T-helper 2 cell treated with Interferon-gamma antibody and Interleukin-4, amounts not matched to agents 5 μg/mL and 100 μg/mL, for 36 hours (primary cell): Measurements from ENCODE around the gene NUP153.
A peak's percentile ranks its signal among the peaks of the same experiment; 100 is the strongest.

Experiments
- DNase-seq: peaks from one replicate; pipeline ENCODE4 v3.0.0; 2021; ENCODE audit warnings: low spot score
- H3K27ac Mint-ChIP-seq: one replicate; pipeline ENCODE4 v1.8.0; 2021; ENCODE audit warnings: mild to moderate bottlenecking, mixed read lengths
- H3K27me3 Mint-ChIP-seq: one replicate; pipeline ENCODE4 v1.8.0; 2021; ENCODE audit warnings: low read depth, mixed read lengths
- H3K36me3 Mint-ChIP-seq: one replicate; pipeline ENCODE4 v1.8.0; 2021; ENCODE audit warnings: low read depth, mixed read lengths
- H3K4me1 Mint-ChIP-seq: one replicate; pipeline ENCODE4 v1.8.0; 2021; ENCODE audit warnings: low read depth, mixed read lengths
- H3K4me3 Mint-ChIP-seq: one replicate; pipeline ENCODE4 v1.8.0; 2022; ENCODE audit warnings: mild to moderate bottlenecking, moderate library complexity, mixed read lengths
- H3K9me3 Mint-ChIP-seq: one replicate; pipeline ENCODE4 v1.8.0; 2021; ENCODE audit warnings: mixed read lengths

NUP153 gene

GRCh38 chr6:17703256-17703694 lies 3.5 kb downstream of the NUP153 start:
- Mint-ChIP-seq H3K27me3 (no peaks in the 10 kb centered on the region), H3K4me3 (peak overlapping the region; percentile 86), H3K9me3 (no peaks in the 10 kb centered on the region), H3K4me1 (peaks cover 37% of the 10 kb centered on the region), H3K27ac (peak overlapping the region; percentile 91), H3K36me3 (peaks cover 30% of the 10 kb centered on the region)
- DNase-seq: no peak

- peak overlapping the region; percentile 58 for H3K27ac Mint-ChIP-seq
- H3K36me3 Mint-ChIP-seq: peaks cover 31% of the 10 kb centered on the region
- no peaks in the 10 kb centered on the region for H3K9me3 Mint-ChIP-seq
- DNase-seq: no peak
- peak overlapping the region; percentile 21 for H3K4me3 Mint-ChIP-seq
- H3K27me3 Mint-ChIP-seq: no peaks in the 10 kb centered on the region
- peaks cover 35% of the 10 kb centered on the region for H3K4me1 Mint-ChIP-seq
Observed at GRCh38 chr6:17700421-17701416, 6.0 kb downstream of the NUP153 start.

DNA sequence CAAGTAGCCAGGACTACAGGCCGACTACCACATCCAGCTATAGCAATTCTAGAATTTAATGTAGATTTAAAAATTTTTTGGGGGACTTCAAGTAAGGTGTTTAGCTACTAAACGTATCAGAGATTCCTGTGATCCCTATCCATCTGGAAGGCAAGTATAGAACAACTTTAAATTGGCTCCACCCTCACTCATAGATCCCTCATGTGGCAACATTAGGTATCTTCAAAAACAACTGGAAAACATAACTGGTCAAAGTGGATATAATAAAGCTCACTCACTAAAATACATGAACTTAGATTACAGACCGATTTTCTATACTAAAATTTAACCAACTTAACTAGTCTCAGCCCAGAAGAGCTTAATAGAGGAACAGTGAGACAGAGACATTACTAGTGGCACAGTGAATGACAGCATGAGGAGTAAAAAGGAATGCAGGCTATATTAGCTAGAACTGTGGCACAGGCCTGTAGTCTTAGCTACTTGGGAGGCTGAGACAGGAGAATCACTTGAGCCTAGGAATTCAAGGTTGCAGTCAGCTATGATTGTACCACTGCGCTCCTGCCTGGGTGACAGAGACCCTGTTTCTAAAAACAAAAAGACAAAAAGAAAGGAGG lies 14.7 kb downstream of the NUP153 start:
- Mint-ChIP-seq H3K27me3 (no peaks in the 10 kb centered on the region), H3K27ac (peak overlapping the region; percentile 70), H3K36me3 (peaks cover 26% of the 10 kb centered on the region), H3K4me1 (peaks cover 29% of the 10 kb centered on the region), H3K4me3 (no peak overlapping the region), H3K9me3 (no peaks in the 10 kb centered on the region)
- no peak for DNase-seq

- Mint-ChIP-seq H3K27ac (no peak overlapping the region), H3K4me3 (no peak overlapping the region), H3K9me3 (no peaks in the 10 kb centered on the region), H3K36me3 (peaks cover 38% of the 10 kb centered on the region), H3K4me1 (peaks cover 24% of the 10 kb centered on the region), H3K27me3 (no peaks in the 10 kb centered on the region)
- no peak for DNase-seq
Observed at GRCh38 chr6:17688481-17688880, 18.2 kb downstream of the NUP153 start.

- Mint-ChIP-seq H3K4me1 (peaks cover 17% of the 10 kb centered on the region), H3K27me3 (no peaks in the 10 kb centered on the region), H3K36me3 (peaks cover 45% of the 10 kb centered on the region), H3K4me3 (no peak overlapping the region), H3K9me3 (no peaks in the 10 kb centered on the region), H3K27ac (peak overlapping the region; percentile 32)
- no peak for DNase-seq
Observed at GRCh38 chr6:17687136-17687535, 19.6 kb downstream of the NUP153 start.

GRCh38 chr6:17684134-17684533 lies 22.6 kb downstream of the NUP153 start:
- H3K36me3 Mint-ChIP-seq: peaks cover 58% of the 10 kb centered on the region
- H3K4me3 Mint-ChIP-seq: no peak overlapping the region
- no peaks in the 10 kb centered on the region for H3K9me3 Mint-ChIP-seq
- H3K27me3 Mint-ChIP-seq: no peaks in the 10 kb centered on the region
- no peak overlapping the region for H3K27ac Mint-ChIP-seq
- peaks cover 23% of the 10 kb centered on the region for H3K4me1 Mint-ChIP-seq
- no peak for DNase-seq

DNA sequence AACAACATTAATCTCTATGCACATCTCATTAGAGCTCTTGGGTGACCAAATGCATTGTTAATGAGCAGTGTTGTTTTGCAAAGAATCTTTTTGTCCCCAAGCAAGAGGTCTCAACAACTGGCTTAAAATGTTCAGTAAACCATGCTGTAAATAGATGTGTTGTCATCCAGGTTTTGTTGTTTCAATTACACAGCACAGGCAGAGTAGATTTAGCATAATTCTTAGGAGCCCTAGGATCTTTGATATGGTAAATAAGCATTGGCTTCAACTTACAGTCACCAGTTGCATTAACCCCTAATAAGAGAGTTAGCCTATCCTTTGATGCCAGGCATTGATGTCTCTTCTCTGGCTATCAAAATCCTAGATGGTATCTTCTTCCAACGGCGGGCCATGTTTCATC lies 23.3 kb downstream of the NUP153 start:
- Mint-ChIP-seq H3K27ac (no peak overlapping the region), H3K27me3 (no peaks in the 10 kb centered on the region), H3K9me3 (no peaks in the 10 kb centered on the region), H3K36me3 (peaks cover 56% of the 10 kb centered on the region), H3K4me1 (peaks cover 30% of the 10 kb centered on the region), H3K4me3 (no peak overlapping the region)
- no peak for DNase-seq

- Mint-ChIP-seq H3K4me3 (no peak overlapping the region), H3K27ac (no peak overlapping the region), H3K27me3 (no peaks in the 10 kb centered on the region), H3K9me3 (no peaks in the 10 kb centered on the region), H3K4me1 (peaks cover 34% of the 10 kb centered on the region), H3K36me3 (peaks cover 45% of the 10 kb centered on the region)
- DNase-seq: no peak
Observed at GRCh38 chr6:17679726-17680125, 27.0 kb downstream of the NUP153 start.

GRCh38 chr6:17677602-17678001 lies 29.1 kb downstream of the NUP153 start:
- H3K27ac Mint-ChIP-seq: no peak overlapping the region
- peaks cover 42% of the 10 kb centered on the region for H3K36me3 Mint-ChIP-seq
- peaks cover 43% of the 10 kb centered on the region for H3K4me1 Mint-ChIP-seq

DNA sequence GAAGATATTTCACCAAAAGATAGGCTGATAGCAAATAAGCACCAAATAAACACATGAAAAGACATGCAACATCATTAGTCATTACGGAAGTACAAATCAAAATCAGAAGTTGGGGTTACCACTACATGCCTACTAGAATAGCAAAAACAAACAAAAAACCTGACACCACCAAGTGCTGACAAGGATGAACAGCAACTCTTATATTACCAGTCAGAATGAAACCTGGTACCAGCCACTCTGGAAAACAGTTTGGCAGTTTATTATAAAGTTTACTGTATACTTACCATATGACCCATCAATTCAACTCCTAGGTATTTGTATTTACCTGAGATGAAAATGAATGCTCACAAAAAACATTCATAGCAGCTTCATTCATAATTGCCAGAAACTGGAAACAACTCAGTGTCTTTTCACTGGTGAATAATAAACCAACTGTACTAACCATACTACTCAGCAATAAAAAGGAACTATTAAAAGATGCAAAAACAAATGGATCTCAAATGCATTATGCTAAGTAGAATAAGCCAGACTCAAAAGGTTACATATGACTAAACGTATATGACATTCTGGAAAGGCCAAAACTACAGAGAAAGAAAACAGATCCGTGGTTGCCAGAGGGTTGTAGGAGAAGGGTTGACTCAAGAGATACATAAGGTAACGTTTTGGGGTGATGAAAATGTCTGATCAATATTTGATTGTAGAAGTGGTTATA lies 33.0 kb downstream of the NUP153 start:
- Mint-ChIP-seq H3K4me1 (peaks cover 27% of the 10 kb centered on the region), H3K36me3 (peaks cover 55% of the 10 kb centered on the region), H3K4me3 (no peak overlapping the region), H3K27ac (peak overlapping the region; percentile 69), H3K27me3 (no peaks in the 10 kb centered on the region), H3K9me3 (no peaks in the 10 kb centered on the region)
- peak; percentile 32 for DNase-seq

More at GRCh38 chr6:17677602-17678001, 29.1 kb downstream of the NUP153 start:
- Mint-ChIP-seq H3K27me3 (no peaks in the 10 kb centered on the region), H3K9me3 (no peaks in the 10 kb centered on the region), H3K4me3 (no peak overlapping the region)
- no peak for DNase-seq

DNA sequence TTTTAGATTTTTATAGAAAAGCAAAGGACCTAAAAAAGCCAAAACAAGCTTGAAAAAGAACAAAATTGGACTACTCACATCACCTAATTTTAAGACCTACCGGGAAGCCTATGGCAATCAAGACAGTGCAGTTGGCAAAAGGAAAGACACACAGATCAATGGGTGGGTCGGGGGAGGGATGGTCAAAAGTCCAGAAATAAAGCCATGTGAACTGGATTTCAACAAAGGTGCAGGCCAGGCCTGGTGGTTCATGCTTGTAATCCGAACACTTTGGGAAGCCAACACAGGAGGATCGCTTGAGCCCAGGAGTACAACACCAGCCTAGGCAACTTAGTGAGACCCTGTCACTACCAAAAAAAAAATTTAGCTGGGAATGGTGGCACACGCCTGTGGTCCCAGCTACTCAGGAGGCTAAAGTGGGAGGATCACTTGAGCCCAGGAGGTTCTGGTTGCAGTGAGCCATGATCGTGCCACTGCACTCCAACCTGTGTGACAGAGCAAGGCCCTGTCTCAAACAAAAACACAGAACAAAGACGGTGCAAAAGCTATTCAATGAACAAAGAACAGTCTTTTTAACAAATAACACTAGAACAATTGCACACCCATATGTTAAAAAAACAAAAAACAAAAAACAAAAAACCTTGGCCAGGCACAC lies 34.5 kb downstream of the NUP153 start:
- peaks cover 18% of the 10 kb centered on the region for H3K4me1 Mint-ChIP-seq
- H3K27ac Mint-ChIP-seq: no peak overlapping the region
- H3K27me3 Mint-ChIP-seq: no peaks in the 10 kb centered on the region
- H3K36me3 Mint-ChIP-seq: peaks cover 61% of the 10 kb centered on the region
- H3K9me3 Mint-ChIP-seq: no peaks in the 10 kb centered on the region
- no peak overlapping the region for H3K4me3 Mint-ChIP-seq
- DNase-seq: no peak

- Mint-ChIP-seq H3K4me3 (no peak overlapping the region), H3K27me3 (no peaks in the 10 kb centered on the region), H3K4me1 (peaks cover 31% of the 10 kb centered on the region), H3K36me3 (peaks cover 69% of the 10 kb centered on the region), H3K27ac (peak overlapping the region; percentile 47), H3K9me3 (no peaks in the 10 kb centered on the region)
- no peak for DNase-seq
Observed at GRCh38 chr6:17666646-17667045, 40.1 kb downstream of the NUP153 start.

DNA sequence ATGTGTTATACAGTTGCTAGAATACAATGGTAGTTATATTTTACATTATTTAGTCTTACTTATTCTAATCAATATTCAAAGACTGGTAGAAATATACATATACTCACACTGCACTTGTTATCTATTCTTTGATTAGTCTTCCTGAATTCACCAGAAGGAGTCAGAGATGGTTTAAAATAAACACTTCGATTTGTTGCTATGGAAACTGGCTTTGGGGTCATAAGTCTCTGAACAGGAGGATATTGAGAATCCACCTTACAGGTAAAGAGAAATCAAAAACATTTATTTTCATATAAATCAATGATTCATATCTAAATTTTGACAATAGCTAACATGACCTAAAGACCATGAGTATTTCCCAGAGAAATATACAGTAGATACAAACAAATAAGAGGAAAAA lies 41.6 kb downstream of the NUP153 start:
- no peak for DNase-seq
- Mint-ChIP-seq H3K4me3 (no peak overlapping the region), H3K36me3 (peaks cover 67% of the 10 kb centered on the region), H3K4me1 (peaks cover 31% of the 10 kb centered on the region), H3K27ac (no peak overlapping the region), H3K9me3 (no peaks in the 10 kb centered on the region), H3K27me3 (no peaks in the 10 kb centered on the region)
